ENCODE data around the gene FHL1.

FHL1 gene

DNA sequence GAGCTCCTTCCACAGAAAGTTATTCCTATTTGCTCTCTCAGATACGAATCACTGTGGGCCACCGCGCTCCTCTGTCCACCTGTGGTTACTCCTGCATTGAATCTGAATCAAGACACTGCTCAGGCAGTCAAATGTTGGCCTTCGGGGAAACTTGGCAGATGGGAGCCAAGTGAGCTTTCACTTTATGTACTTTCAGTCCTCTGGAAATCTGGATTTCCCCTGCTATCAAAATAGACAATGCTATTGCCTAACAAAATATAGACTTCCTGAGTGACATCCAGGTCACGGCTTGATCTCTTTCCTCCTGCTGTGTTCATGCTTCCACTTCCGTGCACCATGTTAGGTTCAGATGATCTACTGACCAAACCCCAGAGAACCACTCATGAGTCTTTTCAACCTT is 43.8 kb downstream of the FHL1 start:
- no peaks in the 10 kb centered on the region for H4K20me1 ChIP-seq (ENCODE audit: insufficient read depth, low read length)
- H3K27ac ChIP-seq (ENCODE audit: low read length) = no peak overlapping the region
- H3K36me3 ChIP-seq (replicated peaks; ENCODE audit: low read depth, low read length) = no peaks in the 10 kb centered on the region
- no peaks in the 10 kb centered on the region for H3K4me1 ChIP-seq (ENCODE audit: low read length)
- H3K4me2 ChIP-seq (ENCODE audit: low read length) = no peak overlapping the region
- H3K9me3 ChIP-seq (ENCODE audit: insufficient read depth, low read length) = no peaks in the 10 kb centered on the region
- no peak overlapping the region for H3K9ac ChIP-seq (ENCODE audit: low read length)
- H2AFZ ChIP-seq (ENCODE audit: low read depth, low read length) = no peak overlapping the region
- H3K27me3 ChIP-seq (ENCODE audit: low read depth, low read length) = no peaks in the 10 kb centered on the region
- H3K79me2 ChIP-seq (ENCODE audit: low read length) = no peaks in the 10 kb centered on the region
- no peak overlapping the region for H3K4me3 ChIP-seq (ENCODE audit: low read length)
- TF ChIP-seq, protein P1, sequence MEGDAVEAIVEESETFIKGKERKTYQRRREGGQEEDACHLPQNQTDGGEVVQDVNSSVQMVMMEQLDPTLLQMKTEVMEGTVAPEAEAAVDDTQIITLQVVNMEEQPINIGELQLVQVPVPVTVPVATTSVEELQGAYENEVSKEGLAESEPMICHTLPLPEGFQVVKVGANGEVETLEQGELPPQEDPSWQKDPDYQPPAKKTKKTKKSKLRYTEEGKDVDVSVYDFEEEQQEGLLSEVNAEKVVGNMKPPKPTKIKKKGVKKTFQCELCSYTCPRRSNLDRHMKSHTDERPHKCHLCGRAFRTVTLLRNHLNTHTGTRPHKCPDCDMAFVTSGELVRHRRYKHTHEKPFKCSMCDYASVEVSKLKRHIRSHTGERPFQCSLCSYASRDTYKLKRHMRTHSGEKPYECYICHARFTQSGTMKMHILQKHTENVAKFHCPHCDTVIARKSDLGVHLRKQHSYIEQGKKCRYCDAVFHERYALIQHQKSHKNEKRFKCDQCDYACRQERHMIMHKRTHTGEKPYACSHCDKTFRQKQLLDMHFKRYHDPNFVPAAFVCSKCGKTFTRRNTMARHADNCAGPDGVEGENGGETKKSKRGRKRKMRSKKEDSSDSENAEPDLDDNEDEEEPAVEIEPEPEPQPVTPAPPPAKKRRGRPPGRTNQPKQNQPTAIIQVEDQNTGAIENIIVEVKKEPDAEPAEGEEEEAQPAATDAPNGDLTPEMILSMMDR (IDR thresholded peaks at IDR 0.05; ENCODE audit: low read depth, low read length) = no peak
- no peak for TF ChIP-seq EZH2phosphoT487 (IDR thresholded peaks at IDR 0.05; ENCODE audit: low read depth)

DNA sequence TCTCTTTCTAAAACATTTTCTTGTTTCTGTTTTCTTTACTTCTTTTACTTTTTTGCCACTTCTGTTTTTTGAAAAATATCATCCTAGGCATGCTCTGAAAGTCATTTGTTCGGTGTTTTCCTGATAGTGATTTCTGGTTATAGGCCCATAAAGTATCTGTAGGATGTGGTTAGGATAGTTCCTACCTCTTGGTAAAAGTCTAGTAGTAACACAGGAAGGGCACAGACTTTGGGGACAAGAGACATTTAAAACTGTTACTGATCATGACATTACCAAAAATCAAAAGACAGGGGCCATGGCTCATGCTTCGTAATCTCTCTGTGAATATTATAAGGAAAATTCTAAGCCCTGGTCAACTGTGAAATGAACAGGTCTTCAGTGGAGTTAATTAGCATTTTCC is 44.8 kb downstream of the FHL1 start:
- no peaks in the 10 kb centered on the region for H3K9me3 ChIP-seq (ENCODE audit: insufficient read depth, low read length)
- H2AFZ ChIP-seq (ENCODE audit: low read depth, low read length) = no peak overlapping the region
- H3K27me3 ChIP-seq (ENCODE audit: low read depth, low read length) = no peaks in the 10 kb centered on the region
- no peak overlapping the region for H3K4me2 ChIP-seq (ENCODE audit: low read length)
- H3K36me3 ChIP-seq (replicated peaks; ENCODE audit: low read depth, low read length) = no peaks in the 10 kb centered on the region
- H4K20me1 ChIP-seq (ENCODE audit: insufficient read depth, low read length) = no peaks in the 10 kb centered on the region
- H3K9ac ChIP-seq (ENCODE audit: low read length) = no peak overlapping the region
- no peak overlapping the region for H3K4me3 ChIP-seq (ENCODE audit: low read length)
- H3K4me1 ChIP-seq (ENCODE audit: low read length) = no peaks in the 10 kb centered on the region
- H3K27ac ChIP-seq (ENCODE audit: low read length) = no peak overlapping the region
- no peak for TF ChIP-seq EZH2phosphoT487 (IDR thresholded peaks at IDR 0.05; ENCODE audit: low read depth)
- TF ChIP-seq, protein P1 (IDR thresholded peaks at IDR 0.05; ENCODE audit: low read depth, low read length) = no peak
- no peaks in the 10 kb centered on the region for H3K79me2 ChIP-seq (ENCODE audit: low read length)

DNA sequence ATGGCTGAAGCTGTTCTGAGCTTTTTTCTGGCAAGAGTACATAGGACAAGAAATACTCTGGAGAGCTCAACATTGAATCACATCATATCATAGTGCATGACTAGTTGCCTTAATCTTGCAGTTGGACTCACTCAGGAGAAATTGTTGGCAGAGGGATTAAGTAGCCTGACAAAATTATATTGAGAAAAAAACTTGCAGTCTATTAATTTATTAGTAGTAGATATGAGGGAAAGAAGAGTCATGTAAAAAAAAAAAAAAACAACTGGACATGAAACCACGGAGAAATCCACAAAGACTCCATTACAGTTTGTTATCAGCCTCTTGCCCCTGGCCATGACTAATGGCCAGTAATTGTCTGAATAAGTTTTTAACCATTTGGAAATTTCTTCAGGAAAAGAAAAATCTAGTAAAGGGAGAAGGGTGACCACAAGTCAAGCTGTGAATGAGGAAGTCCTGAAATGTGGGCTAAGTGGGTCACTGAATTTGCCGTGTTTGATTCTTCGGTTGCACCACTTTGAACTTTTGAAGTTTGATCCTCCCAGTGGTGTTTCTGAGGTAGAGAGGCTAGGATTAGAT is 45.6 kb downstream of the FHL1 start:
- Histone ChIP-seq H3K9ac (ENCODE audit: low read length) (no peak overlapping the region), H3K9me3 (ENCODE audit: insufficient read depth, low read length) (no peaks in the 10 kb centered on the region), H3K4me1 (ENCODE audit: low read length) (no peaks in the 10 kb centered on the region), H3K4me2 (ENCODE audit: low read length) (no peak overlapping the region), H2AFZ (ENCODE audit: low read depth, low read length) (no peak overlapping the region), H3K36me3 (replicated peaks; ENCODE audit: low read depth, low read length) (no peaks in the 10 kb centered on the region), H3K79me2 (ENCODE audit: low read length) (no peaks in the 10 kb centered on the region), H4K20me1 (ENCODE audit: insufficient read depth, low read length) (no peaks in the 10 kb centered on the region), H3K27me3 (ENCODE audit: low read depth, low read length) (no peaks in the 10 kb centered on the region), H3K27ac (ENCODE audit: low read length) (no peak overlapping the region), H3K4me3 (ENCODE audit: low read length) (no peak overlapping the region)
- TF ChIP-seq, protein P1 (IDR thresholded peaks at IDR 0.05; ENCODE audit: low read depth, low read length) = no peak
- no peak for TF ChIP-seq EZH2phosphoT487 (IDR thresholded peaks at IDR 0.05; ENCODE audit: low read depth)

DNA sequence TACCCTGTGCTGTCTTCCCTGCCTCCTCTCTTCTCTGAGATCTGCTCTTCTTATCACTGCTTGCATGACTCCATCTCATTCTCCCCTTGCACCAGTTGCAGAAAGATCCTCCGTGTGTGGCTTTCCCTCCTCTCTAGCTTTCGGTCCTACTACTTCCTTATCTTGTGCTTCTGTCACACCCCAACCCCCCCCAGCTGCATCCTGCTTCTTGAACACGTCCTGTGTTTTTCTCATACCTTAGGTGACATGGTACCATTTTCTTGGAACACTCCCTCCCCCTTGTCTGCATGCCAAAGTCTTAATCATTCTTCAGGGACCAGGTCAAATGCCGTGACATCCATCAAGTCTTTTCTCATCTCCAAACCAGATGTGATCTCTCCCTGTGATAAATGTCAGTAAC is 46.4 kb downstream of the FHL1 start:
- Histone ChIP-seq H2AFZ (ENCODE audit: low read depth, low read length) (no peak overlapping the region), H3K79me2 (ENCODE audit: low read length) (no peaks in the 10 kb centered on the region), H3K9me3 (ENCODE audit: insufficient read depth, low read length) (no peaks in the 10 kb centered on the region), H3K36me3 (replicated peaks; ENCODE audit: low read depth, low read length) (no peaks in the 10 kb centered on the region), H3K27ac (ENCODE audit: low read length) (no peak overlapping the region), H3K4me2 (ENCODE audit: low read length) (0 out of 2 replicates have a peak overlapping the region, but pooled peaks have one; percentile 28), H3K9ac (ENCODE audit: low read length) (no peak overlapping the region), H3K27me3 (ENCODE audit: low read depth, low read length) (no peaks in the 10 kb centered on the region), H3K4me1 (ENCODE audit: low read length) (no peaks in the 10 kb centered on the region), H3K4me3 (ENCODE audit: low read length) (no peak overlapping the region), H4K20me1 (ENCODE audit: insufficient read depth, low read length) (no peaks in the 10 kb centered on the region)
- TF ChIP-seq EZH2phosphoT487 (IDR thresholded peaks at IDR 0.05; ENCODE audit: low read depth) = no peak
